IgD-negative memory B cell (primary cell): ENCODE data around the gene PLCB4. TPM values are rescaled to one million over a fixed set of nuclear protein-coding genes. Genes with fewer than 3 reads are reported as not detected.

Source experiments
- H3K27ac Mint-ChIP-seq, 3 donors: one replicate each; pipeline ENCODE4 v1.8.0; 2020 to 2022; ENCODE audit warnings: mild to moderate bottlenecking in 3 of 3, mixed read lengths in 3 of 3, moderate library complexity in 1 of 3
- H3K27me3 Mint-ChIP-seq: one replicate; pipeline ENCODE4 v1.8.0; 2021; ENCODE audit warnings: mixed read lengths
- H3K36me3 Mint-ChIP-seq: one replicate; pipeline ENCODE4 v1.8.0; 2020; ENCODE audit warnings: mild to moderate bottlenecking, mixed read lengths
- H3K4me1 Mint-ChIP-seq, 3 donors: one replicate each; pipeline ENCODE4 v1.8.0; 2020 to 2022; ENCODE audit warnings: mixed read lengths in 3 of 3, mild to moderate bottlenecking in 1 of 3
- H3K4me3 Mint-ChIP-seq, 4 donors: one replicate each; pipeline ENCODE4 v1.8.0; 2020 to 2022; ENCODE audit warnings: mild to moderate bottlenecking in 4 of 4, mixed read lengths in 4 of 4, moderate library complexity in 3 of 4
- H3K9me3 Mint-ChIP-seq, 3 donors: one replicate each; pipeline ENCODE4 v1.8.0; 2020 to 2021; ENCODE audit warnings: mixed read lengths in 3 of 3, mild to moderate bottlenecking in 1 of 3
- polyA plus RNA-seq: library from polyadenylated mRNA; unstranded; fragments of 300-500 nt; fragmentation: Illumina TruSeq; gene quantifications from one replicate; pipeline ENCODE4 v1.2.3, GENCODE V29; 2021

PLCB4 gene
- polyA plus RNA-seq, 1 donor from 2014 or later: not detected

- peaks cover 2% of the 10 kb centered on the region for H3K36me3 Mint-ChIP-seq
- H3K27ac Mint-ChIP-seq: no peak overlapping the region
- no peaks in the 10 kb centered on the region for H3K27me3 Mint-ChIP-seq
- H3K9me3 Mint-ChIP-seq: peaks cover 0 to 4% (median 0%) of the 10 kb centered on the region in 3 donors
- H3K4me3 Mint-ChIP-seq: no peak overlapping the region
- H3K4me1 Mint-ChIP-seq: no peaks in the 10 kb centered on the region
Measured at GRCh38 chr20:9241721-9242427, 173.0 kb downstream of the PLCB4 start.

DNA sequence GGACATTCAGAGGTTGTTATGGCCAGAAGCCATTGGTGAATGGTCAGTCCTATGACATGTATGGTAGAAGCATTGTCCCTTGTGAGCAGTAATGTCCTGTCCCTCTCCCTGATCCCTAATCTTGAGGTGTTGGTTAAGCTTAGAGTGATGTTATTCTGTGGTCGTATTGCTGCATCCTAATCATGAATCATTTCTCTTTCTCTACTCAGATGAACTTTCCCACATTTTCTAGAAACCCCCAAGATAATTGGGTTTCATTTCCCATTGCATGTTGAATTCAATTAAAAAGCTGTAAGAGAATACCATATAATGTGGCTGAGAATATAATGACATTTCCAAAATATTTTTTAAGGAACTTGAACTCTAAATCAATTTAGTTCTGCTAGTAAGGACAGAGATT, 175.1 kb downstream of the PLCB4 start:
- H3K9me3 Mint-ChIP-seq: peaks cover 0 to 4% (median 0%) of the 10 kb centered on the region in 3 donors
- no peak overlapping the region for H3K27ac Mint-ChIP-seq
- peaks cover 2% of the 10 kb centered on the region for H3K36me3 Mint-ChIP-seq
- H3K27me3 Mint-ChIP-seq: no peaks in the 10 kb centered on the region
- H3K4me1 Mint-ChIP-seq: no peaks in the 10 kb centered on the region
- H3K4me3 Mint-ChIP-seq: no peak overlapping the region

DNA sequence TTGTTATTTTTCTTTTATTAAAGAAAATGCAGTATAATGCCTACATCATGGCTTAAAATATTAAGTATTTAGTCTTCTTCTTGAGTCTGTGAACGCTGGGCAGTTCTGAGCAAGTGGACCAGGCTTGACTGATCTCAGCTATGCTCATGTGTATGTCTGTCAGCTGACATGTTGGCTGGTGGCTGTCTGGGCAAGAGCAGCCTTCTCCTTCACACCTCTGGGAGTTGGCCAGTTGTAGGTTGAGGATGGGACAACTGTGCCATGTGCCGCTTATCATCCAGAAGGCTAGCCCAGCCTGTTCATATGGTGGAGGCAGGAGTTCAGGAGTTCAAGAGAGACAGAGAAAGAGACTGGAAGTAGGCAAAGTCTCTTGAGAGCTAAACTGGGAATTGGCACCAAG, 175.9 kb downstream of the PLCB4 start:
- H3K27me3 Mint-ChIP-seq: no peaks in the 10 kb centered on the region

GRCh38 chr20:9246731-9247130, 177.8 kb downstream of the PLCB4 start:
- no peaks in the 10 kb centered on the region for H3K9me3 Mint-ChIP-seq
- no peak overlapping the region for H3K27ac Mint-ChIP-seq
- H3K4me3 Mint-ChIP-seq: no peak overlapping the region
- H3K36me3 Mint-ChIP-seq: peaks cover 2% of the 10 kb centered on the region
- no peaks in the 10 kb centered on the region for H3K27me3 Mint-ChIP-seq
- no peaks in the 10 kb centered on the region for H3K4me1 Mint-ChIP-seq

More for the DNA sequence above, 175.9 kb downstream of the PLCB4 start:
- H3K4me3 Mint-ChIP-seq: no peak overlapping the region
- H3K9me3 Mint-ChIP-seq: peaks cover 0 to 4% (median 0%) of the 10 kb centered on the region in 3 donors
- H3K4me1 Mint-ChIP-seq: no peaks in the 10 kb centered on the region
- no peak overlapping the region for H3K27ac Mint-ChIP-seq
- peaks cover 2% of the 10 kb centered on the region for H3K36me3 Mint-ChIP-seq

- no peaks in the 10 kb centered on the region for H3K36me3 Mint-ChIP-seq
- H3K4me3 Mint-ChIP-seq: no peak overlapping the region
- no peaks in the 10 kb centered on the region for H3K27me3 Mint-ChIP-seq
- H3K9me3 Mint-ChIP-seq: peaks cover 0 to 3% (median 0%) of the 10 kb centered on the region in 3 donors
- no peak overlapping the region for H3K27ac Mint-ChIP-seq
- H3K4me1 Mint-ChIP-seq: no peaks in the 10 kb centered on the region
Measured at GRCh38 chr20:9250511-9250910, 181.6 kb downstream of the PLCB4 start.

DNA sequence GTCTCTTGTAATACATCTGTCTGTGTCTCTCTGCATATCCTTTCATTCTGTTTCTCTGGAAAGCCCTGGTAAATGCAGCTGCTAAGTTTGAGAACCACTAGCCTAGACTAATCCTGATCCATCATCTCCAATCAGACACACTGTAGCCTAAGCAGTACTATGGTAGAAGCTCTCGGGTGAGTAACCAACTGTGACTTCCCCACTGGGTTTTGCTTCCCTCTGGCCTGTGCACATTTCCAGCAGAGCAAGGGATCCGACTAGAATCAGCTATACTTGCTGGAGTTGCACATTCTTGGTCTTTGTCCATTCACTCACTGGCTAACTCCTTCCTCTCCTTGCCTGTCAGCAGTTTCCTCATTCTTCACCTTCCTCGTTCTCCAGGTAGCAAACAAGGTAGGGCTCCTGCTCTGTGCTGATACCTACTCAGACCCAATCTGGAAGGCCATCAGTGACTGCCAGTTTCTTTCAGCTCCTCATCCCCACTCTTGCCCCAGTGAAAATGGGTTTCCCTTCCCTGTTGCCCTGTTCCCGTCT, 184.2 kb downstream of the PLCB4 start:
- H3K27me3 Mint-ChIP-seq: no peaks in the 10 kb centered on the region
- no peaks in the 10 kb centered on the region for H3K4me1 Mint-ChIP-seq
- no peaks in the 10 kb centered on the region for H3K36me3 Mint-ChIP-seq
- peaks cover 0 to 3% (median 0%) of the 10 kb centered on the region in 3 donors for H3K9me3 Mint-ChIP-seq
- no peak overlapping the region for H3K27ac Mint-ChIP-seq
- peak overlapping the region in 1 of 4 donors; percentile 45 for H3K4me3 Mint-ChIP-seq

- Mint-ChIP-seq H3K4me1 (no peaks in the 10 kb centered on the region), H3K27me3 (no peaks in the 10 kb centered on the region), H3K36me3 (no peaks in the 10 kb centered on the region), H3K4me3 (no peak overlapping the region), H3K27ac (no peak overlapping the region), H3K9me3 (peaks cover 0 to 4% (median 3%) of the 10 kb centered on the region in 3 donors)
Measured at GRCh38 chr20:9255171-9255570, 186.3 kb downstream of the PLCB4 start.

DNA sequence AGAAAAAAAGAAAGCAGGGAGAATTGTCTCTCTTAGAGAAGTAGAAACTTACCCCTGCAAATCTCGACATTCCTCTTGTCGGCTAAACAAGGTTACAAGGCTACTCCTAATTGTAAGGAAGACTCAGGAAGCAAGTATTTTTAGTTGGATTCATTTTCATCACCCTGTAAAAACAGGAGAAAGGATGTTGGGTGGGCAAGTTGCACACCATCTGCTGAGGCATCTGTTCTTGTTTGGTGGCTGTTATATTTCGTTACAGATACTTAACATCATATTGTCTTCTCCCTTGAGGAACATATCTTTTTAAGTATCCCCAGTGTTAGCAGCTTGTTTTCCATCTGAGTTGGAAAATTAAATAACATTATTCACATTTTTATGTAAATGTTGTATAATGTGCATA, 187.5 kb downstream of the PLCB4 start:
- Mint-ChIP-seq H3K4me3 (no peak overlapping the region), H3K4me1 (no peaks in the 10 kb centered on the region), H3K9me3 (peaks cover 0 to 4% (median 3%) of the 10 kb centered on the region in 3 donors), H3K27ac (no peak overlapping the region), H3K36me3 (no peaks in the 10 kb centered on the region), H3K27me3 (no peaks in the 10 kb centered on the region)

GRCh38 chr20:9258901-9259300, 190.0 kb downstream of the PLCB4 start:
- H3K27ac Mint-ChIP-seq: no peak overlapping the region
- no peak overlapping the region for H3K4me3 Mint-ChIP-seq
- no peaks in the 10 kb centered on the region for H3K36me3 Mint-ChIP-seq
- peaks cover 0 to 10% (median 0%) of the 10 kb centered on the region in 3 donors for H3K9me3 Mint-ChIP-seq
- H3K27me3 Mint-ChIP-seq: no peaks in the 10 kb centered on the region
- H3K4me1 Mint-ChIP-seq: no peaks in the 10 kb centered on the region

DNA sequence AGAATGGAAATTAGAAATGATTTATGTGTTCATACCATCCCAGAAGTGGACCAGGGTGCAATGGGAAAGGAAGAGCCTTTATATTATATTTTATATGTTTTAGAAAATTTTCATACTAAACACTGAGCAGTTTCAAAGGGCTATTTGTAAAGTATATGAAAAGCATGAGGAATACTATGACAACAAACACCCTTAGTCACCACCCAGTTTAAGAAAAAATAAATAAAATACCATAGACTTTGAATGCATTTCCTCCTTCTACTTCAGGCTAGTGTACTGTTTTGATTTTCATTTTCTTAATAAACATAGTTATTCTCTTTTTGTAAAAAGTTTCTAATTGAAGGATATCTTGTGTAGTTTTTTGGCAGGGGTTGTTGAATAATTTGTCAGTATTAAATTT, 191.1 kb downstream of the PLCB4 start:
- Mint-ChIP-seq H3K4me3 (no peak overlapping the region), H3K9me3 (peaks cover 0 to 10% (median 0%) of the 10 kb centered on the region in 3 donors)

GRCh38 chr20:9261781-9262180, 192.9 kb downstream of the PLCB4 start:
- Mint-ChIP-seq H3K4me1 (no peaks in the 10 kb centered on the region), H3K4me3 (no peak overlapping the region), H3K27ac (peak overlapping the region in 1 of 3 donors; percentile 32)

More for the DNA sequence above, 191.1 kb downstream of the PLCB4 start:
- Mint-ChIP-seq H3K4me1 (no peaks in the 10 kb centered on the region), H3K36me3 (no peaks in the 10 kb centered on the region), H3K27ac (no peak overlapping the region), H3K27me3 (no peaks in the 10 kb centered on the region)

GRCh38 chr20:9262653-9263194, 193.8 kb downstream of the PLCB4 start:
- H3K36me3 Mint-ChIP-seq: no peaks in the 10 kb centered on the region
- no peaks in the 10 kb centered on the region for H3K27me3 Mint-ChIP-seq
- H3K9me3 Mint-ChIP-seq: peaks cover 0 to 10% (median 2%) of the 10 kb centered on the region in 3 donors
- H3K4me1 Mint-ChIP-seq: no peaks in the 10 kb centered on the region
- peak overlapping the region in 1 of 3 donors; percentile 28 for H3K27ac Mint-ChIP-seq
- H3K4me3 Mint-ChIP-seq: no peak overlapping the region

More at GRCh38 chr20:9261781-9262180, 192.9 kb downstream of the PLCB4 start:
- H3K27me3 Mint-ChIP-seq: no peaks in the 10 kb centered on the region
- peaks cover 0 to 10% (median 0%) of the 10 kb centered on the region in 3 donors for H3K9me3 Mint-ChIP-seq
- H3K36me3 Mint-ChIP-seq: no peaks in the 10 kb centered on the region

- Mint-ChIP-seq H3K36me3 (no peaks in the 10 kb centered on the region), H3K9me3 (peaks cover 0 to 4% (median 4%) of the 10 kb centered on the region in 3 donors), H3K4me3 (no peak overlapping the region), H3K27ac (no peak overlapping the region), H3K4me1 (no peaks in the 10 kb centered on the region), H3K27me3 (no peaks in the 10 kb centered on the region)
Measured at GRCh38 chr20:9269280-9269971, 200.5 kb downstream of the PLCB4 start.

GRCh38 chr20:9270831-9271230, 201.9 kb downstream of the PLCB4 start:
- H3K27ac Mint-ChIP-seq: no peak overlapping the region
- H3K27me3 Mint-ChIP-seq: no peaks in the 10 kb centered on the region
- peaks cover 2 to 5% (median 4%) of the 10 kb centered on the region in 3 donors for H3K9me3 Mint-ChIP-seq
- H3K4me1 Mint-ChIP-seq: no peaks in the 10 kb centered on the region
- no peaks in the 10 kb centered on the region for H3K36me3 Mint-ChIP-seq
- no peak overlapping the region for H3K4me3 Mint-ChIP-seq

DNA sequence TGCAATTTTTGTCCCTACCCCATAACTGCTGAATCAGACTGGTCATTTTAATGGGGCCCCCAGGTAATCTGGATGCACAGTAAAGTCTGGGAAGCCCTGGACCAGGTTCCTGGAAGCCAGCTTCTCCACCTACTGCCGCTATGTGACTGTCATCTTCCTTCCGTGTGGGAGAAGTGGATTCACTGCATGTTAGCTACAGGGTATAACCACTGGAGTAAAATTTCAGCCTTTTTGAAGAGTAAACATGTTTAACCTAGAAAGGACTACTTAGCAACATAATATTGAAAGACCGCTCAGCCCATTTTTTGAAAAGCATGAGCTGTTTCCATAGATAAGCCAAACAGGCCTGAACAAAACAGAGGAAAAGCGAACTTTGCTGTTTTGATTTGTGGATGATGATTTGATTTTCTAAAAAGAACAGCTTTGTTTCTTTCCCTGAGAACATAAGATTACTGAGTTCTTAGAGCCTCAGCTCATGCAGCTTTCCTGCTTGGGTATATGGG, 208.1 kb downstream of the PLCB4 start:
- no peaks in the 10 kb centered on the region for H3K4me1 Mint-ChIP-seq
- H3K27ac Mint-ChIP-seq: no peak overlapping the region
- H3K4me3 Mint-ChIP-seq: no peak overlapping the region
- H3K36me3 Mint-ChIP-seq: no peaks in the 10 kb centered on the region
- peaks cover 2 to 4% (median 3%) of the 10 kb centered on the region in 3 donors for H3K9me3 Mint-ChIP-seq
- no peaks in the 10 kb centered on the region for H3K27me3 Mint-ChIP-seq
